HG03045 (cell line): ENCODE results near the gene RAB9A.
"Not testable (repeated sequence)": the region's sequence is repeated elsewhere in the genome, so short reads cannot be mapped to it uniquely, and the experiment has no call there.

Experiments used
- ATAC-seq: cut with Tn5 transposase; IDR thresholded peaks from one replicate; pipeline ENCODE4 v1.9.1; 2021; ENCODE audit warnings: mild to moderate bottlenecking, moderate library complexity; ENCODE audit not compliant: unreplicated experiment

Gene RAB9A, protein sequence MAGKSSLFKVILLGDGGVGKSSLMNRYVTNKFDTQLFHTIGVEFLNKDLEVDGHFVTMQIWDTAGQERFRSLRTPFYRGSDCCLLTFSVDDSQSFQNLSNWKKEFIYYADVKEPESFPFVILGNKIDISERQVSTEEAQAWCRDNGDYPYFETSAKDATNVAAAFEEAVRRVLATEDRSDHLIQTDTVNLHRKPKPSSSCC

DNA sequence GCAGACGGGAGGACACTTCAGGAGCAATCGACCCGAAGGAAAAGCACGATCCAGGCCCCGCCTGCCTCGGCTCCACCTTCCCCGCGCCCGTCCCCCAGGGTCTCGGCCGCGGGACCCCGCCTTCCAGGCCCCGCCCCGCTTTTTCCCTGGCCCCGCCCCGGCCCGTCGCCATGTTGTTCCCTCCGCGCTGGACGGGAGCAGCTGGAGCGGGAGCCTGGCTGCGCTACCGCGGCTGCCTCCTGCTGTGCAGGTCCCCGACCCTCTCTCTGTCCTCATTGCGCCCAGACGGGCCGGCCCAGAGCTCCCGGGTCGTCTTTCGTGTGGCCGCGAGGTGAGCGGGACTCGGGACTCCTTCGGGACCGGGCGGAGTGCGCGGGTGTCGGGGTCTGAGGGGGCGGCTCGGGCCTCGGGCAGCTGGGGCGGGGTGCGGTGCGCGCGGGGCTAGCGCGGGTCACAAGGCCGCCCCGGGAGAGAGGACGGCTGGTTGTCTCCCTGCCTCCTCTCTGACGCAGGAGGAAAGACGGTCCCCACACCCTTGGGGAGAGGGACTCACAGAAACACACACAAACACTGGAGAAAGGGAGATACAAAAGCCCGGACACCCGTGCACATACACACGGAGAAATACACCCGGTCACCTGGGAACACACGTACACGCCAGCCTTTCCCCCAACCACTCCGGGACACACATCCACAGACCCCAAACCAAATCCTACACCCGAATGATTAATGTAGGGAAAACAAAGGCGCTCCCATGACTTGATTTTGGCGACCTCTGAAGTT, at the start of gene RAB9A:
TSS of gene RAB9A (plus strand) at position 171 of the 783 bp plus-strand sequence. CDS start 19,619 bp downstream, outside the sequence.
- peak; percentile 85 for ATAC-seq

DNA sequence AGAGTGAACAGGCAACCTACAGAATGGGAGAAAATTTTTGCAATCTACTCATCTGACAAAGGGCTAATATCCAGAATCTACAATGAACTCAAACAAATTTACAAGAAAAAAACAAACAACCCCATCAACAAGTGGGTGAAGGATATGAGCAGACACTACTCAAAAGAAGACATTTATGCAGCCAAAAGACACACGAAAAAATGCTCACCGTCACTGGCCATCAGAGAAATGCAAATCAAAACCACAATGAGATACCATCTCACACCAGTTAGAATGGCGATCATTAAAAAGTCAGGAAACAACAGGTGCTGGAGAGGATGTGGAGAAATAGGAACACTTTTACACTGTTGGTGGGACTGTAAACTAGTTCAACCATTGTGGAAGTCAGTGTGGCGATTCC, 47.2 kb upstream of the RAB9A start:
- not testable (repeated sequence) for ATAC-seq

DNA sequence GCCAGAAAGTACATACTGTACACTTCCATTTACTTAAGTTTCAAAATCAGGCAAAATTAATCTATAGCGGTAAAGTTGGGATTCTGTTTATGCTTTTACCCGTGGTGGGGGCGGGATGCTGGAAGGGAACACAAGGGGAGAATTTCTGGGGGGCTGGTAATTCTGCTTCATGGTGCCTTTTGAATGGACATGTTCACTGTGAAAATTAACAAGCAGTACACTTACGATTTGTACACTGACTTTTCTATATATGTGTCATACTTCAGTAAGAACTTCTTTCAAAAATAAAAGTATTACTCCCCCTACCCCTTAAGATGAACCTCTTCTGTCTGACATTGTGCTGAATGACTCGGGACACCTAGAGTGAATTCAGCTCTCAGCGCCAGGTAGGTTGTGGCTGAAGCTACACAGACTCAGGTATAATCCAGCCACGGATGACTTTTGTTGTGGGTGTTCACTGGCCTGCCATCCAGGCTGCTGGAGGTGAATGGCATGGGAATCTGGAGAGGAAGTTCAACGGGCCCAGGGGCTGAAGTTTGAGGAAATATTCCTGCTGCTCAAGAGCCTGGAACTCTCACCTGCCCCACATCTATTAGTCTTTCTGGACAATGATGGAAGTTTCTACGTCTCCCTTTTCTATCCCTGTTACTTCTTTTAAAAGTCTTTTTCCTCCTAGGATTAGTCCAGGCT, 43.3 kb upstream of the RAB9A start:
- no peak for ATAC-seq

DNA sequence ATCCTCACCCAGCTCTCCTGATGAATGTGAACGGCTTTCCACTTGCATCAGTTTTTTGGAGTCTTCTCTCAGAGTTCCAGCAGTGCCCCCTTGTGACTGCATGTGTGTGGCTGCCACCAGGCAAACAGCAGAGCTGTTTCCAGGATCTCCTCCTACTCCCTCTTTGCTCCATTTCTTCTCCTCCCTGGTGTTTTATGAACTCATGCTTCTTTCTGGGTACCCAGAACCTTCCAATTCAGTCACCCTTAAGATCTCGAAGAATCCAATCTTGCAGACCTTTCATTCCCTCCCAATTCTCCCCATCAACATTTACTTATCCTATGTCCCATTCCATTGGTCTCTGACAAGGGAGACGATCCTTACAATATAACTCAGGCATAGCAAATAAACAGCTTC, 42.8 kb upstream of the RAB9A start:
- no peak for ATAC-seq

DNA sequence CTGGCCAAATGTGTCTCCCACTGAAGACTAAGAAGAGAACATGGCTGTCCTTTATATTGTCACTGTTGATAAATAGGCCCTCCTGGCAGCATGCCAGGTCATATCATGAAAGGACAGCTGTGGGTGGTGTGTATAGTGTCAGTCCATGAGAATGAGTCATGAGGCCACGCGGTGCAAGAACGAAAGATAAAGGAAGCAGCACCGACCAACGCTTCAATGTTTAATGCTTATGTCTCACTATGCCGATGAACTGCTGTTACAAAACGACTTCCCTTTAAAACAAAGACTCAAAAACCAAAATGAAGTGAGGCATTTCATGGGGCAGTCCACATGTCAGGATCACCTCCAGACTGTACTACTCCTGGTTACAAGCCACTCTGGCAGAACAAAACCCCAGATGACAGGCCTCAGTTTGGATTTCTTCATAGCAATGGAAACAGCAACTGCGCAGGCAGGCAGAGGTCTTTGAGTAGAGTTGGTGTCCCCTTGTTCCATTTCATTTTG, 41.2 kb upstream of the RAB9A start:
- no peak for ATAC-seq

DNA sequence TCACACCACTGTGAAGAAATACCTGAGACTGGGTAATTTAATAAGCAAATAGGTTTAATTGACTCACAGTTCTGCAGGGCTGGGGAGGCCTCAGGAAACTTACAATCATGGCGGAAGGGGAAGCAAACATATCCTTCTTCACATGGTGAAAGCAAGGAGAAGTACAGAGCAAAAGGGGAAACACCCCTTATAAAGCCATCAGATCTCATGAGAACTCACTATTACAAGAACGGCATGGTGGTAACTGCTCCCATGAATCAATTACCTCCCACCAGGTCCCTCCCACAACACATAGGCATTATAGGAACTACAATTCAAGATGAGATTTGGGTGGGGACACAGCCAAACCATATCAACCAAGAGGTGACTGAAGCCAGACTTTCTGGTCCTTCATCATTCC, 40.6 kb upstream of the RAB9A start:
- not testable (repeated sequence) for ATAC-seq

DNA sequence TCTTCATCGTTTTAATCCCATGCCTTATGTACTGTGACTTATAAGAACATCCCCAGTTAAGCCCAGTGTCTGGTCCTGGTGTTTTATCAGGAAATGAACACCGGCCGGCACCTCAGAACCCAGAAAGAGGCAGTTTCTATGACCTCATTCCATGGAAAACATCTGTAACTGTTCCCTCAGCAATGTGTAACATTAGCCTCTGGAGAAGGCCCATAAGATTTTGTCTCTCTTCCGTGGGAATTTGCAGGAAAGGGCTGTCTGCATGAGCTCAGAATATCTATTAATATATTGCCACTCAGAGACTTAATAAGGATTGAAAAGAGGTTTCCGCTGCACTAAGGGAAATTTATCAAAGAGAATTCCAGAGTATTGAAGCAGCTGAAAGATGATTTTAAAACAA, 39.1 kb upstream of the RAB9A start:
- no peak for ATAC-seq

DNA sequence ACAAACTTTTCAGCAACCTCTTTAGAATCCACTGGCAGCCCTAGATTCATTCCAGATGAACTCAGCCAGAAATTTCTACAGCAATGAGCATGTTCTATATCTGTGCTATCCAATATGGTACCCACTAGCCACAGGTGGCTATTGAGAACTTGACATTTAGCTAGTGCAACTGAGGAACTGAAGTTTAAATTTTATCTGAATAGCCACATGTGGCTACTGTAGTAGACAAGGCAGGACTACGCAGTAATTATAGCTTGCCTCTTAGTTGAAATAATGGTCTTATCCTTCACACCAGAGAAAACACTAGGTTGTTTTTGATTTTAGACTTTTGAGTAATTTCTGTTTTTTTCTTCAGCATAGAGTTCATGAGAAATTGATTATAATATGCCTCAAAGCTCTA, 38.6 kb upstream of the RAB9A start:
- no peak for ATAC-seq

DNA sequence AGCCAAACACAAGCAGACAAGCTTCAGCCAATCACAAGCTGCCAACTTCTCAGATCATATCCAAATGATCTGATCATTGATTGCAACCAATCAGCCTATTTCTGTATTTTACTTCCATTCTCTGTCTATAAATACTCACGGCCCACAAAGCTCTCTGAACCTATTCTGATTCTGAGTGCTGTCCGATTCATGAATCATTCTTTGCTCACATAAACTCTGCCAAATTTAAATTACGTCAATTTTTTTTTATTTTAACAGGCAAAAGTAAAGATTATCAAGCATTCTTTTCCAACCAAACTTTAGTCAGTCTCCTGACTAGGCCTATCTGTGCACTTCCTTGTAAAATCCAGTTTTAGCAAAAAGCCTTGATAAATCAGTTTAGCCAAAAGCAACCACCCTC, 37.8 kb upstream of the RAB9A start:
- no peak for ATAC-seq

DNA sequence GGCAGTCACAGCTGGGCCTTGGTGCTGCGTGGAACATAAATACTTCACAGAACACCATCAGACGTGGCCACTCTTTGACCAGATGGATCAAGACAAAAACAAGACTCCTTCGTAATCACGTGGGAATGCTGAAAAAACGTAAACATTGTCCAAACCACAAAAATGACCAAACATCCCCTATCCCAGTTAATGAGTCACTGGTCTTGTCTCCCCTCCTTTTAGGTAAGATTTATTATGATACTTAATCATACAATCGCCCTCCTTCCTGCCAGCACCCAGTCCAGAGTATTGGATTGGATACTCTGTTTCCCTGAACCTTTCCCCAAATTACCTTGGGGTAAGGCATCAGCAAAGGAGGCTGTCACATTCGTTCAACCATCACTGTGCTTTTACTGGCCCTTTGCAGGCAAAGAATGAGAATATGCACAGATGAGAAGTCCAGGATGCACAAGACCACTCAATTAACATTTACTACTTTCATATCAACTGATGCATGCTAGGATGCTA, 36.6 kb upstream of the RAB9A start:
- peak; percentile 2 for ATAC-seq

DNA sequence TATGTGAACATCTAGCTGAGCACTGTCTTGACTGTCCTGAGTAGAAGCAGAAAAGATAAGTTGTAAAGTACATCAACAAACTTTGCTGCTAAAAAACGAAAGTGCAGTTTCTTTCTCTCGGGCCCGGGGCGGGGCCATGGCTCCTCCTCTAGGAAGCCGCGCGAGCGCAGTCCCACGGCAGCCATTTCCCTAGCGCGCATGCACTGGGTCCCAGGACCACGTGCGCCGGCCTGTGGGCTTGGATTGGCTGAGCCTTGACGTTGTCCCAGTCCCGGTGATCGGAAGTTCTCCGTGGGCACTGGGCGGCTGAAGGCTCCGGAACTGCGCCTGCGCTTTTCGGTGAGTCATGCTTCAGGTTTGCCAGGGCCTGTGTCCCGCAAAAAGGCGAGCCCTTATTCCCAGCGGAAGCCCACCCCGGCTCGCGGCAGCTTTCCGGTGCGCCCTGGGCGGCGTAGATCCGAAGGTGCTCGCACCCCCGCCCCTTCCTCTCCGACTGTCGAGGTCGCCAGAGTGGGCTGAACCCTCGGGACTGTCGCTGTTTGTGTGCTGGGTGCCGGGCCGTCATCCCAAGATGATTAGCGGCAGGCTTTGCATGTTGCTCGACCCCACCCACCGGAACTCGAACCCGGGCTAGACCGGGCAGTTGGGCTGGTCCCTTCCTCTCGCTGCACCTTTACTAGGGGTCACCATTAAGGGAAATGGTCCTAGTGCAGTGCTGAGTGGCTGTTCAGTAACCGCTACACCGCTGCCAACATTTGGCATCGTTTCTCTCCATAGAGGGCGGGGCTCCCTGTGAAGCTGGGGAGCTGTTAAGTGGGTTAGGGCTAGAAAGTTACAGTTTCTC, 35.9 kb upstream of the RAB9A start, which contains the start of gene TCEANC:
TSS of gene TCEANC (plus strand) at position 292 of the 844 bp plus-strand sequence. CDS start 9,368 bp downstream, outside the sequence.
- peak; percentile 93 for ATAC-seq

DNA sequence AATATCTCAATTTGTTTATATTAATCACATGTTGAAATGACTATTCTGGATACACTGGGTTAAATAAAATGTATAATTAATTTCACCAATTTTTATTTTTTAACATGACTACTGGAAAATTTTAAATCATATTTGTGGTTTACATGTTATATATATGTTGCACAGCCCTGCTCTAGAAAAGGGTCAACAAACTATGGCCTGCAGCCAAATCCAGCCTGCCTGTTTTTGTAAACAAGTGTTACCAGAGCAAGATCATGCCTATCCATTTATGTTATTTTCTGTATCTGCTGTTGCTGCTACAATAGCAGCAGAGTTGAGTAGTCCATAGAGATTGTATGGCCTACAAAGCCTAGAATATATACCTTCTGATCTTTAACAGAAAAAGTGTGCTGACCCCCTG, 34.8 kb upstream of the RAB9A start:
- ATAC-seq, result no peak

DNA sequence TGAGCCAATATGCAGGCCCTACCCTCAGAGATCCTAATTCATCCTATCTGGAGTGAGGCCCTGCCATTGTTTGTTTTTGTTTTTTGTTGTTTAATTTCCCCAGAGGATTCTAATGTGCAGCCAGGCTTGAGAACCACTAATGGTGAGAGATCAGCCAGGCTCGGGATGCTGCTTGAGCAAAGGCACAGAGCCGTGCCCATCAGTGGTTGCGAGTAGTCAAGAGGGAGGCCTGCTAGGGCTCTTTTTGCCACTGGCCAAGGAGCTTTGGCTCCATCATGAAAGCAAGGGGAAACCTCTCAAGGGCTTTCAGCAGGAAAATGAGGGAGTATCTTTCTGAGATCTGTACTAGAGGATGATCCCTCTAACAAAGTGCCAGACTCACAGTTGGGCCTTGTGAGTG, 33.3 kb upstream of the RAB9A start:
- no peak for ATAC-seq

DNA sequence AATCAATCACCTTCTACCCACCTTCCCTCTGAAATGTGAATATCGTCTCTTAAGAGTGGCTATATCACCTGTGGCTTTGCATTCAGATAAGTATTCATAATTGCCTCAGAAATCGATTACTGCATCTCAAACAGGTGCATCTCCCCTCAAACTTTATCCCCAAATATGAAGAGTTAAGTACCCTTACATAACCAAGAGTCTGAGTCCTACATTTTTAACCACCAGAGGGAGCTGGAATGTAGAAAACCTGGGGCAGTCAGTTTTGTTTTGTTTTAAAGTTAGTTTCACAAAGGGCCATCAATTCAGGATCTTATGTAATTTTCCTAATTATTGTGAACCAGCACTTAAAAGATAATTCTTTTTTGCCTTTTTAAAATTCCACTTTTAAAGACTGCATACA, 30.3 kb upstream of the RAB9A start:
- no peak for ATAC-seq

DNA sequence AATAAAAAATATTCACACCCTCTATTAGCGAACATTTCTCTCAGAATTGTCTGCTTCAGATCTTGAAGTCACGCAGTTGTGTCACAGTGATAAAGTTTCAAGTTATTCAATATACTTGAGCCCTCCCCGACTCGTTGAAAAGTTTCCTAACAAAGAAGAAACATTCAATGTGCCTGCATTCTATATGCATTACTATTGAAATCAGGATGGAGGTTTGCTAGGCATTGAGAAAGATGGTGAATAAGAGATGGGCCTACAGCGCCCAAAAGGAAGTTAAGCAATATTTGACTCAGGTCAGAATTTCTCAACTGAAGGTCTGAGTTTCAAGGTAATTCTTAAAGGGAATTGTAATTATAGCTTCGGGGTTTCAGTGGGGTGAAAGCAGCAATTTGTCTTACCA, 29.9 kb upstream of the RAB9A start:
- ATAC-seq, result no peak

DNA sequence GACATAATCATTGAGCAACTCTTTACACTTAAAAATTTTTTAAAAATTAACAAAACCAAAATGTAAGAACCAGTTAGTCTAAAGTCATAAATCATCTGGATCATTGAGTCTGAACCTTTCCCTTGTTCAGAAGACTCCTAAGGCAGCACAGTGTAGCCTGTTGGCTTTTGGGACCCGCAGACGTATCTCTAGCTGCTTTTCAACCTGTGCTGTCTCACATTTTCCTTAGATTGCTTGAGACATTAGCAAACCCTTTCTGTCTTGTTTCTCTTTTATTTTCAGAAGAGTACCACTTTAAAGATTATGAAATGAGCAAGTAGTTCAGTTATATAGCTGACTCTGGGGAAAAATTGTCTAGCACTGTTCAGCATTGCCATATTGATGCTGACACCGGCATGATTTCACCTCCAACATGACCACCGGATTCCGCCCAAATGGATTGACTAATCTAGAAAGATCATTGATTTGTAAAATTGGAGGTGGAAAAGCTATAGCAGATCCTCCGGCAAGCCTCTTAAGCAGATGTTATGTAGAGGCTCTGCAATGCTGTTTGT, 27.1 kb upstream of the RAB9A start:
- ATAC-seq, result no peak

DNA sequence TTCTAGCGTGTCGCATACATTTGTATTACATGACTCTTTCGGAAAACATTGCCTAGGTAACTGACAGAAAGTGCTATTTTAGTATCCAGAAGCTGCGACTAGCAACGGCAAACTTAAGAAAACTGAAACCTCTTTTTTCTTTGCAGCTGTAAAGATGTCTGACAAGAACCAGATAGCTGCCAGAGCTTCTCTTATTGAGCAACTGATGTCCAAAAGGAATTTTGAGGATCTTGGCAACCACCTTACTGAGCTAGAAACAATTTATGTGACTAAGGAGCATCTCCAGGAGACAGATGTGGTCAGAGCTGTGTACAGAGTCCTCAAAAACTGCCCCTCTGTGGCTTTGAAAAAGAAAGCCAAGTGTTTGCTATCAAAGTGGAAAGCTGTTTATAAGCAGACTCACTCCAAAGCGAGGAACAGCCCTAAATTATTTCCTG, 26.6 kb upstream of the RAB9A start:
- ATAC-seq, result no peak

DNA sequence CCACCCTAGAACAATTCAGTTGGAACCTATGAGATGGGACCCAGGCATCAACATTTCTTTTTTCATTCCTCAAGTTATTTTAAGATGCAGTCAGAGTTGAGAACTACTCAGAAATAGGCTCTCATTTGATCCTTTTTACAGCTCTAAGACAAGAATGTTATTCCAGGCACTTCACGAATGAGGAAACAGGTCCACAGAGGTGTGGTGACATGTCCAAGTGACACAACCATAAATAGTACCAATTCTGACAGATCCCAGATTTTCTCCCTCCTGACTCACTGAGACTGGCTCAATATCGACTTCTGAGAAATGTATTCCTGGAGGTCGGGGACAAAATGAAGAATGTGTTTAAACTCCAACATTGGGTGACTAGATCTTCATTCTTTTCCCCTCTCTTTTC, 24.9 kb upstream of the RAB9A start:
- no peak for ATAC-seq

DNA sequence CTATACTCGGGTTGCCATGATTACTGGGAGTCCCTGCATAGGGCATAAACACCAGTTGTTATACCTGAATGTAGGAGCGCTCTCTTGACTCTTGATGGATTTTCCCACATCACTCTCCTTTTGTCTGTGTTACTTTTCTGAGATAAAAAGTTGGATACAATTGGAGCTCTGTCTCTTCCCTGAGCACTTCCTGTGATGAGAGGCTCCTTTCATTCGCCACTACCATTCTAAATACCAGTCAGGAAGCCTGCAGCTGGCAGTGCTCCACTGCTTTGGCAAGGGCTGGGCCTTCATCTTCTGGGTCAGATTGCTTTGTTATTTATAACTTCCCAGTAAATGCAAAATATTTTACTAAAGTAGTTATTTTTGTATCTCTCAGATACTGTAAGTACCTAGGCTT, 22.1 kb upstream of the RAB9A start:
- ATAC-seq, result no peak

DNA sequence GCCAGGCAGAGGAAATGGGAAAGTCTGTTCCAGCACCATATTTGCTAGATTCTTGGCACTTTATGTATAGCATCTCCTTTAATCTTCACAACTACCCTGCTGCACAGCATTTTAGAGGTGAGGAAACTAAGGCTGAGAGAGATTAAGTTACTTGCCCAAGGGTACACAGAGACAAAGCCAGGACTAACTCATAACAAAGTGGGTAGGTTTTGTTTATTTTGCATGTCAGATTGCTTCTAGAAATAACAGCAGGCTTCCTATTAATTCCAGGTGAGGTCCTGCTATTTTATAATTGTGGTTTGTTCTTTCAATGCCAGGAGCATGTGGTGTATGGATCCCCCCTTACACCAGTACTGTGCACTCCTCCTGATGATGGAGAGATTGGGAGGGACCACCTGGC, 21.0 kb upstream of the RAB9A start:
- no peak for ATAC-seq
